Measurements from ENCODE around the gene SMIM7. TPM values are rescaled to one million over a fixed set of nuclear protein-coding genes. Genes with fewer than 3 reads are reported as not detected.

SMIM7 gene
- total RNA-seq, 1 donor from 2014 or later, result 65.3 TPM

DNA sequence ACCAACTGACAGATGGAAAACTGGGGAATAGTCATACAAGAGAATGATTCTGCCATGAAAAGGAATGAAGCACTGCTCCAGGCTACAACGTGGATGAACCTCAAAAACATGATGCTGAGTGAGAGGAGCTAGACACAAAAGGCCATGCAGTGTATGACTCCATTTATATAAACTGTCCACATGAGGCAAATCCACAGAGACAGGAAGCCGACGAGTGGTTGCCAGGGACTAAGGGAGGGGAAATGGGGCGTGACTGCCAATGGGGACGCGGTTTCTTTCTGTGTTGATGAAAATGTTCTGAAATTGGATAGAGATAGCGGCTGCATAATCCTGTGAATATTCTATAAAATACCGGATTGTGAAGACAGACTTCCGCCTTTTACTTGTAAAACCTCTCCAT lies 10.2 kb downstream of the SMIM7 start:
- H3K36me3 Mint-ChIP-seq, result peaks cover 41% of the 10 kb centered on the region

DNA sequence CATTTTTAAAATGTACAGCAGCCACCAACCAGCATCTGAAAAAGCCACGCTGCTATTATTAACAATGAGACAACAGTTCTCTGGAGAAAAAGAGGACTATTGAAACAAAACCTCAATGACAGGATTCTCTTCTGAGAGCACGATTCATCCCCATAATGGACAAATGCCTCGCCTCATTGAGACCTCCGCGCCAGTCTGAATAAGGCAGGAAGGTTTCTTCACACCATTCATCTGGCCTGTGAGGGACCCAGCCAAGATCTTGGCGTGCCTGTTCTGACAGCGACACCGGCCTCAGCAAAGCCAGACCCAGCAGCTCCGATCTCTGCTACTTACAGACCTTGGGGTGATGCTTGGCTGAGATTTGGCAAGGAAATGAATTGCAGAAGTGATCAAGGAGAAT lies 14.8 kb downstream of the SMIM7 start:
- H4K20me1 ChIP-seq (ENCODE audit: low read depth), result peaks cover 27% of the 10 kb centered on the region
- no peak overlapping the region for H3K4me3 Mint-ChIP-seq
- no peak overlapping the region for H3K27ac Mint-ChIP-seq
- no peaks in the 10 kb centered on the region for H3K4me1 Mint-ChIP-seq
- no peak for DNase-seq (ENCODE audit: low spot score)
- H3K4me3 ChIP-seq, result no peak overlapping the region
- H3K4me1 ChIP-seq, result no peaks in the 10 kb centered on the region
- H3K27ac ChIP-seq, result no peak overlapping the region
- no peak overlapping the region for H2AFZ ChIP-seq (replicated peaks)
- TF ChIP-seq, protein P1, sequence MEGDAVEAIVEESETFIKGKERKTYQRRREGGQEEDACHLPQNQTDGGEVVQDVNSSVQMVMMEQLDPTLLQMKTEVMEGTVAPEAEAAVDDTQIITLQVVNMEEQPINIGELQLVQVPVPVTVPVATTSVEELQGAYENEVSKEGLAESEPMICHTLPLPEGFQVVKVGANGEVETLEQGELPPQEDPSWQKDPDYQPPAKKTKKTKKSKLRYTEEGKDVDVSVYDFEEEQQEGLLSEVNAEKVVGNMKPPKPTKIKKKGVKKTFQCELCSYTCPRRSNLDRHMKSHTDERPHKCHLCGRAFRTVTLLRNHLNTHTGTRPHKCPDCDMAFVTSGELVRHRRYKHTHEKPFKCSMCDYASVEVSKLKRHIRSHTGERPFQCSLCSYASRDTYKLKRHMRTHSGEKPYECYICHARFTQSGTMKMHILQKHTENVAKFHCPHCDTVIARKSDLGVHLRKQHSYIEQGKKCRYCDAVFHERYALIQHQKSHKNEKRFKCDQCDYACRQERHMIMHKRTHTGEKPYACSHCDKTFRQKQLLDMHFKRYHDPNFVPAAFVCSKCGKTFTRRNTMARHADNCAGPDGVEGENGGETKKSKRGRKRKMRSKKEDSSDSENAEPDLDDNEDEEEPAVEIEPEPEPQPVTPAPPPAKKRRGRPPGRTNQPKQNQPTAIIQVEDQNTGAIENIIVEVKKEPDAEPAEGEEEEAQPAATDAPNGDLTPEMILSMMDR (IDR thresholded peaks at IDR 0.05), result no peak
- TF ChIP-seq EZH2 (IDR thresholded peaks at IDR 0.05) (no peak), EZH2phosphoT487 (IDR thresholded peaks at IDR 0.05) (no peak)
- H3K36me3 ChIP-seq, result no peaks in the 10 kb centered on the region
- H3K27me3 ChIP-seq, result no peaks in the 10 kb centered on the region
- no peak overlapping the region for H3K4me2 ChIP-seq
- H3K9ac ChIP-seq, result no peak overlapping the region
- no peaks in the 10 kb centered on the region for H3K9me3 Mint-ChIP-seq
- H3K27me3 Mint-ChIP-seq (ENCODE audit: insufficient read depth, low read depth), result peaks cover 2% of the 10 kb centered on the region
- H3K36me3 Mint-ChIP-seq, result peaks cover 24% of the 10 kb centered on the region
- peaks cover 63% of the 10 kb centered on the region for H3K79me2 ChIP-seq (ENCODE audit: low read depth)
- no peaks in the 10 kb centered on the region for H3F3A ChIP-seq (ENCODE audit: low read depth)
- no peaks in the 10 kb centered on the region for H3K9me3 ChIP-seq (ENCODE audit: low read depth)

More for the DNA sequence above, 10.2 kb downstream of the SMIM7 start:
- Mint-ChIP-seq H3K4me1 (no peaks in the 10 kb centered on the region), H3K9me3 (no peaks in the 10 kb centered on the region), H3K4me3 (no peak overlapping the region), H3K27ac (no peak overlapping the region), H3K27me3 (ENCODE audit: insufficient read depth, low read depth) (peaks cover 2% of the 10 kb centered on the region)
- TF ChIP-seq EZH2phosphoT487 (IDR thresholded peaks at IDR 0.05), result no peak
- TF ChIP-seq EZH2 (IDR thresholded peaks at IDR 0.05), result no peak
- TF ChIP-seq, protein P1 (IDR thresholded peaks at IDR 0.05), result no peak
- no peak overlapping the region for H3K27ac ChIP-seq
- no peak for DNase-seq (ENCODE audit: low spot score)
- no peak overlapping the region for H2AFZ ChIP-seq (replicated peaks)
- no peak overlapping the region for H3K4me3 ChIP-seq
- H3K4me1 ChIP-seq, result no peaks in the 10 kb centered on the region
- H3K79me2 ChIP-seq (ENCODE audit: low read depth), result peaks cover 25% of the 10 kb centered on the region
- H4K20me1 ChIP-seq (ENCODE audit: low read depth), result peaks cover 19% of the 10 kb centered on the region
- H3K9me3 ChIP-seq (ENCODE audit: low read depth), result no peaks in the 10 kb centered on the region
- H3F3A ChIP-seq (ENCODE audit: low read depth), result no peaks in the 10 kb centered on the region
- peaks cover 6% of the 10 kb centered on the region for H3K36me3 ChIP-seq
- no peak overlapping the region for H3K4me2 ChIP-seq
- H3K9ac ChIP-seq, result no peak overlapping the region
- H3K27me3 ChIP-seq, result no peaks in the 10 kb centered on the region

DNA sequence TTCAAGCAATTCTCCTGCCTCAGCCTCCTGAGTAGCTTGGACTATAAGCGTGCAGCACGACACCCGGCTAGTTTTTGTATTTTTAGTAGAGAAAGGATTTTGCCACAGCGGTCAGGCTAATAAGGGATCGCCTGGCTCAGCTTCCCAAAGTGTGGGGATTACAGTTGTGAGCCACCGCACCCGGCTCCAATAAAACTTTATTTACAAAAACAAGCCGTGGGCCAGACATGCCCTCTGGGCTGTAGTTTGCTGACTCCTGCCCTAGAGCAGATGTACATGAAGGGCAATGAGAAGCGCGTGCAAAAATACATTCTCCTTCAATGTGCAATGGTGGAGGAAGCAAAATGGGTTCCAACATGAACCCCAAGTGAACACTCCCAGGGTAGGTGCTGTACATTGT lies 18.2 kb downstream of the SMIM7 start:
- peaks cover 4% of the 10 kb centered on the region for H3K27me3 Mint-ChIP-seq (ENCODE audit: insufficient read depth, low read depth)
- no peaks in the 10 kb centered on the region for H3F3A ChIP-seq (ENCODE audit: low read depth)

More for the DNA sequence above, 18.2 kb downstream of the SMIM7 start:
- no peak overlapping the region for H3K4me3 Mint-ChIP-seq
- Histone ChIP-seq H2AFZ (replicated peaks) (no peak overlapping the region), H3K9me3 (ENCODE audit: low read depth) (no peaks in the 10 kb centered on the region), H3K9ac (no peak overlapping the region), H3K4me2 (no peak overlapping the region), H3K79me2 (ENCODE audit: low read depth) (peaks cover 87% of the 10 kb centered on the region), H3K4me1 (no peaks in the 10 kb centered on the region), H3K27ac (no peak overlapping the region), H3K4me3 (no peak overlapping the region), H4K20me1 (ENCODE audit: low read depth) (peaks cover 45% of the 10 kb centered on the region), H3K36me3 (no peaks in the 10 kb centered on the region), H3K27me3 (no peaks in the 10 kb centered on the region)
- no peaks in the 10 kb centered on the region for H3K9me3 Mint-ChIP-seq
- DNase-seq (ENCODE audit: low spot score), result no peak
- TF ChIP-seq, protein P1 (IDR thresholded peaks at IDR 0.05), result no peak
- TF ChIP-seq EZH2 (IDR thresholded peaks at IDR 0.05), result no peak
- no peak for TF ChIP-seq EZH2phosphoT487 (IDR thresholded peaks at IDR 0.05)
- peaks cover 4% of the 10 kb centered on the region for H3K4me1 Mint-ChIP-seq
- peaks cover 26% of the 10 kb centered on the region for H3K36me3 Mint-ChIP-seq
- H3K27ac Mint-ChIP-seq, result no peak overlapping the region
